ENCODE measurements around the gene PTGES3. TPM values are rescaled to one million over a fixed set of nuclear protein-coding genes. Genes with fewer than 3 reads are reported as not detected.

Gene PTGES3
- total RNA-seq, 4 donors from 2014 or later: 57.2 to 81.4 (median 69.3) TPM

DNA sequence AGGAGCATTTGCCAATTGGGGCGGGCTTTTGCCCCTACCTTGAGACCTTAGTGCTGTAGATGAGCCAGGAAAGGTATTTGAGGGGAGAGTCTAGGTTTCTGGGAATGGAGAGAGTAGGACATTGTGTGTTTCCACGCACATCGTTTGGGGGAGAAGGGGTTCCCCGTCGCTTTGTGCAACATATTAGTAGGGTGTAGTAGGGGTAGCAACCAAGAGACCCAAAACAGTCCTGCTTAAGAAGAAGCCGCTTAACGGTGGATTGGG is 694 bp upstream of the PTGES3 start:
- intact Hi-C loops (cut with DNase I; ENCODE audit: low total_unique reads): loop anchor here (1.0 to 5.0 kb wide), 4 partner anchors 37 to 834 kb away; partner anchors contain the start of genes ATP5F1B, DDIT3, MBD6 and NACA
- ATAC-seq (no peak), DNase-seq (no peak)
- TF ChIP-seq, protein P1, sequence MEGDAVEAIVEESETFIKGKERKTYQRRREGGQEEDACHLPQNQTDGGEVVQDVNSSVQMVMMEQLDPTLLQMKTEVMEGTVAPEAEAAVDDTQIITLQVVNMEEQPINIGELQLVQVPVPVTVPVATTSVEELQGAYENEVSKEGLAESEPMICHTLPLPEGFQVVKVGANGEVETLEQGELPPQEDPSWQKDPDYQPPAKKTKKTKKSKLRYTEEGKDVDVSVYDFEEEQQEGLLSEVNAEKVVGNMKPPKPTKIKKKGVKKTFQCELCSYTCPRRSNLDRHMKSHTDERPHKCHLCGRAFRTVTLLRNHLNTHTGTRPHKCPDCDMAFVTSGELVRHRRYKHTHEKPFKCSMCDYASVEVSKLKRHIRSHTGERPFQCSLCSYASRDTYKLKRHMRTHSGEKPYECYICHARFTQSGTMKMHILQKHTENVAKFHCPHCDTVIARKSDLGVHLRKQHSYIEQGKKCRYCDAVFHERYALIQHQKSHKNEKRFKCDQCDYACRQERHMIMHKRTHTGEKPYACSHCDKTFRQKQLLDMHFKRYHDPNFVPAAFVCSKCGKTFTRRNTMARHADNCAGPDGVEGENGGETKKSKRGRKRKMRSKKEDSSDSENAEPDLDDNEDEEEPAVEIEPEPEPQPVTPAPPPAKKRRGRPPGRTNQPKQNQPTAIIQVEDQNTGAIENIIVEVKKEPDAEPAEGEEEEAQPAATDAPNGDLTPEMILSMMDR (IDR thresholded peaks at IDR 0.05 in 4 of 5, conservative IDR thresholded peaks at IDR 0.05 in 1 of 5): no peak
- no peak for TF ChIP-seq POLR2A (IDR thresholded peaks at IDR 0.05)
- Histone ChIP-seq H3K36me3 (no peaks in the 10 kb centered on the region), H3K4me1 (peaks cover 33 to 40% of the 10 kb centered on the region in 2 donors), H3K27ac (peak overlapping the region; percentile 97 to 99 (median 98)), H3K9me3 (no peaks in the 10 kb centered on the region), H3K4me3 (peak overlapping the region; percentile 75 to 95 (median 89)), H3K27me3 (no peaks in the 10 kb centered on the region)
- in situ Hi-C loops (cut with MboI; ENCODE audit: low sequenced_read_pairs in 4 of 4): loop anchor here in 2 of 4 donors (5.0 kb wide), 1 partner anchor 51 kb away; no protein-coding TSS in a partner anchor

DNA sequence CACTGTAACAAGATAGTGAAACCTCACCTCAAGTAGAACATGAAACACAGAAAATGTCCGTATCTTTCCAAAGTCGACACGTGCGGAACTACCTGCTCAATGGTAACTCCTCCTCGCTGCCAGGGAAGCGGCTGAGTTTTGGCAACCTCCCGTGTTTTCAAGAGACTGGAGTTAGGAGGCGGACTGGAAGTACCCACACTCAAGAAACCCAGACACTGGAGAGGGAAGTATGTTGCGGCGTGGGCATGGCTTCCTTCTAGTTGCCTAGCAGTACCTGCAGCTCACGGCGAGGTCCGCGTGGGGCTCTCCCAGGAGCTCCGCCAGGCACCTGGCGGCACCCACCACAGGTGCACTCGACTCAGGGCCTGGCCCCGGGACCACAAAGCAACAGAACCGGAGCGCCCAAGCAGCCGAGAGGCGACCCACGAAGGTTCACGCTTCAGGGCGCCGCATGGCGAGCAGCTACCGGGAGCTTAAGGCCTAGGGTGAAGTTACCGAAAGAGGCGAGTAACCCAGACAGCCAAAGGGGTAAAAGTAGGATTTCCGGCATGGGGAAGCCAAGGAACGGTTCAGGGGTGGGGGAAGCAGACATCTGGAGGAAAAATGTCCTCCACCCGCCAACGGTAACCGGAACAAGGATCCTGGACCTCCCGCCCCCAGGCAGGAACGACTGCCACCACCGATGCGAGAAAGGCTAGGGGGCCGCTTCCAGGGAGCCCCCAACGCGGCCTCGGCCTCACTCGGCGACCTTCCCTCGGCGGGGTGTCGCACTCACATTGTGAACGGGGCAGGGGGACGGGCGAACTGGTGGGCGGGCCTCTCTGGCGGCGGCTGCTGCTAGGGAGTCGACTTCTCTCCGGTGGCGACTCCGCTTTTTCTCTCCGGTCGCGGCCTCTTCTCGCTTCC is 608 bp downstream of the PTGES3 start:
- TF ChIP-seq, protein P1 (IDR thresholded peaks at IDR 0.05 in 4 of 5, conservative IDR thresholded peaks at IDR 0.05 in 1 of 5): peak in 1 of 5 experiments; percentile 23
- TF ChIP-seq POLR2A (IDR thresholded peaks at IDR 0.05): no peak
- Histone ChIP-seq H3K9me3 (no peaks in the 10 kb centered on the region), H3K4me3 (peak overlapping the region; percentile 84 to 95 (median 90)), H3K27ac (peak overlapping the region; percentile 97 to 99 (median 98)), H3K4me1 (peaks cover 40 to 41% of the 10 kb centered on the region in 2 donors), H3K27me3 (no peaks in the 10 kb centered on the region), H3K36me3 (no peaks in the 10 kb centered on the region)
- intact Hi-C loops (cut with DNase I; ENCODE audit: low total_unique reads): loop anchor here (1.0 to 5.0 kb wide), 4 partner anchors 38 to 835 kb away; partner anchors contain the start of genes ATP5F1B, DDIT3, MBD6 and NACA
- ATAC-seq (peak; percentile 17 to 19), DNase-seq (peak; percentile 56 to 65)
- in situ Hi-C loops (cut with MboI; ENCODE audit: low sequenced_read_pairs in 4 of 4): loop anchor here in 2 of 4 donors (5.0 kb wide), 1 partner anchor 50 kb away; no protein-coding TSS in a partner anchor

DNA sequence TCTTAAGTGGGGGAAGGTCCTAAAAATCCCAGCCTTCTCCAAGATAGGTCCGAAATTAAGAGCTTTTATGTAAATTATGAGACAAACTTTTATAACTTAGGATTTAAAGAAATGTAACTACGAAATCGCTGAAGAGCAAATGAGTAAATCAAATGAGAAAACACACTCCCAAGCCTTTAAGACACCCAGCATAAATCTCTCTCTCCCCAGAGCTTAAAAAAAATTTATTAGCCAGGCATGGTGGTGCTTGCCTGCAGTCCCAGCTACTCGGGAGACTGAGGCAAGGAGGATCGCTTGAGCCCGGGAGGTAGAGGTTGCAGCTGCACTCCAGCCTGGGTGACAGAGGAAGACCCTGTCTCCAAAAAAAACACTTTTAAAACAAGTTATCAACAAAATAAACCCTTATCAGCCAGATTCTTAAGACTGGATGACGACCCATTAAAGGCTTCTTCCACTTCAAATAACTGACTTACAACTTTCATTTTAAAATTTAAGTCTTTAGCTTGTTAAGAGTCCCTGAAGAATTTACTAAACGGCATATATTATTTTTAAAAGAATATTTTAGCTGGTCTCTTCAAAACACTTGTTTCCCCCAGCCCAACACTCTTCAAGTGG is 3.2 kb downstream of the PTGES3 start:
- TF ChIP-seq, protein P1 (IDR thresholded peaks at IDR 0.05 in 4 of 5, conservative IDR thresholded peaks at IDR 0.05 in 1 of 5): no peak
- TF ChIP-seq POLR2A (IDR thresholded peaks at IDR 0.05): no peak
- Histone ChIP-seq H3K4me3 (peak overlapping the region; percentile 37 to 95 (median 73)), H3K9me3 (no peaks in the 10 kb centered on the region), H3K36me3 (no peaks in the 10 kb centered on the region), H3K4me1 (peaks cover 54 to 66% of the 10 kb centered on the region in 2 donors), H3K27me3 (no peaks in the 10 kb centered on the region), H3K27ac (peak overlapping the region; percentile 51 to 99 (median 98))
- in situ Hi-C loops (cut with MboI; ENCODE audit: low sequenced_read_pairs in 4 of 4): loop anchor here in 2 of 4 donors (5.0 kb wide), 1 partner anchor 48 kb away; no protein-coding TSS in a partner anchor
- no peak for DNase-seq
- ATAC-seq: no peak
- intact Hi-C loops (cut with DNase I; ENCODE audit: low total_unique reads): loop anchor here (5.0 kb wide), 1 partner anchor 837 kb away; the partner anchor contains the start of genes DDIT3 and MBD6

DNA sequence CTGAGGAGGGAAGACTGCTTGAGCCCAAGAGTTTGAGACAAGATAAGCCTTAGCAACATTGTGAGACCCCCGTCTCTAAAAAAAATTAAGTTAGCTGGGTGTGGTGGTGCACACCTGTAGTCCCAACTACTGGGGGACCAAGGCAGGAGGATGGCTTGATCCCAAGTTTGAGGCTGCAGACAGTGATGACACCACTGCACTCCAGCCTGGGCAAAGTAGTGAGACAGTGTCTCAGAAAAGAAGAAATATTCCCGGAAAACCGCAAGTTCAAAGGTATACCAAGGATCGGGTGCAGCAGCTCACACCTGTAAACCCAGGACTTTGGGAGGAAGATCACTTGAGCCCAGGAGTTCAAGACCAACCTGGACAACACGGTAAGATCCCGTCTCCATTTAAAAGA is 5.8 kb downstream of the PTGES3 start:
- peak in 1 of 2 donors; percentile 6 for DNase-seq
- Histone ChIP-seq H3K36me3 (no peaks in the 10 kb centered on the region), H3K4me3 (no peak overlapping the region), H3K4me1 (peaks cover 70 to 76% of the 10 kb centered on the region in 2 donors), H3K27me3 (no peaks in the 10 kb centered on the region), H3K9me3 (no peaks in the 10 kb centered on the region), H3K27ac (peak overlapping the region; percentile 53 to 99 (median 78))
- intact Hi-C loops (cut with DNase I; ENCODE audit: low total_unique reads) (no loop called here), in situ Hi-C loops (cut with MboI; ENCODE audit: low sequenced_read_pairs in 4 of 4) (no loop called here)
- TF ChIP-seq, protein P1 (IDR thresholded peaks at IDR 0.05 in 4 of 5, conservative IDR thresholded peaks at IDR 0.05 in 1 of 5): no peak
- no peak for TF ChIP-seq POLR2A (IDR thresholded peaks at IDR 0.05)
- ATAC-seq: no peak
